Esophagus (tissue), 2 donors: ENCODE measurements around the gene FGD5. TPM values are rescaled to one million over a fixed set of nuclear protein-coding genes. Genes with fewer than 3 reads are reported as not detected.

ENCODE experiments used
- H3K27ac ChIP-seq, 2 donors: one replicate each; pipeline ENCODE4 v1.5.1; 2013; ENCODE audit warnings: low read depth in 2 of 2, mild to moderate bottlenecking in 2 of 2, inconsistent platforms in 1 of 2, low read length in 1 of 2, moderate library complexity in 1 of 2
- H3K27me3 ChIP-seq, 2 donors: one replicate each; pipeline ENCODE4 v1.6.1; 2013; ENCODE audit warnings: low read length in 2 of 2, control low read depth in 1 of 2, mild to moderate bottlenecking in 1 of 2; ENCODE audit not compliant: insufficient read depth in 2 of 2, control insufficient read depth in 1 of 2
- H3K36me3 ChIP-seq, 2 donors: one replicate each; pipeline ENCODE4 v1.6.1; 2013; ENCODE audit warnings: low read length in 1 of 2; ENCODE audit not compliant: control insufficient read depth in 2 of 2, insufficient read depth in 2 of 2
- H3K4me1 ChIP-seq, 2 donors: one replicate each; pipeline ENCODE4 v1.6.1; 2013; ENCODE audit warnings: low read length in 1 of 2; ENCODE audit not compliant: control insufficient read depth in 2 of 2, insufficient read depth in 2 of 2
- H3K4me3 ChIP-seq, 2 donors: one replicate each; pipeline ENCODE4 v1.5.1; 2013; ENCODE audit warnings: low read length in 2 of 2, mild to moderate bottlenecking in 2 of 2, low read depth in 1 of 2, moderate library complexity in 1 of 2
- H3K9me3 ChIP-seq, 2 donors: one replicate each; pipeline ENCODE4 v1.6.1; 2013; ENCODE audit warnings: mild to moderate bottlenecking in 2 of 2, low read depth in 1 of 2, low read length in 1 of 2, moderate library complexity in 1 of 2; ENCODE audit not compliant: control insufficient read depth in 2 of 2, insufficient read depth in 1 of 2
- WGBS, 2 donors: extraction: QIAGEN DNeasy Blood & Tissue Kit; methylation state at CpG; one replicate each; pipeline ENCODE4 v1.1.7; 2013; 5-methylcytosine and 5-hydroxymethylcytosine counted together
- polyA plus RNA-seq, 2 donors: library from polyadenylated mRNA; stranded (reverse); fragments of 200-250 nt; gene quantifications; one replicate each; pipeline ENCODE4 v1.2.3, GENCODE V29; 2013
- donor health status: healthy with polysubstance abuse.
- donor health status: Bipolar disorder and iron deficiency.

FGD5 gene
- polyA plus RNA-seq, 2 donors: 1.7 TPM

GRCh38 chr3:14879211-14879874 is 60.6 kb downstream of the FGD5 start:
- Histone ChIP-seq H3K9me3 (no peaks in the 10 kb centered on the region), H3K4me1 (peaks cover 0 to 6% of the 10 kb centered on the region in 2 donors), H3K27me3 (no peaks in the 10 kb centered on the region), H3K27ac (no peak overlapping the region), H3K36me3 (no peaks in the 10 kb centered on the region), H3K4me3 (no peak overlapping the region)
- 45 to 48% methylated on average over 12 of the region's 12 CpGs for WGBS, 2 donors

- WGBS, 2 donors: 72 to 77% methylated on average over 10 of the region's 10 CpGs
- H3K4me3 ChIP-seq: no peak overlapping the region
These were observed 61.8 kb downstream of the FGD5 start for GRCh38 chr3:14880447-14881106.

GRCh38 chr3:14883226-14883625 is 64.5 kb downstream of the FGD5 start:
- Histone ChIP-seq H3K9me3 (no peaks in the 10 kb centered on the region), H3K36me3 (no peaks in the 10 kb centered on the region), H3K27ac (no peak overlapping the region), H3K4me1 (no peaks in the 10 kb centered on the region), H3K27me3 (no peaks in the 10 kb centered on the region), H3K4me3 (no peak overlapping the region)
- 91 to 95% methylated on average over 5 of the region's 5 CpGs for WGBS, 2 donors

More at GRCh38 chr3:14880447-14881106, 61.8 kb downstream of the FGD5 start:
- Histone ChIP-seq H3K36me3 (no peaks in the 10 kb centered on the region), H3K9me3 (no peaks in the 10 kb centered on the region), H3K27ac (no peak overlapping the region), H3K4me1 (peaks cover 0 to 4% of the 10 kb centered on the region in 2 donors), H3K27me3 (no peaks in the 10 kb centered on the region)

GRCh38 chr3:14884665-14885064 is 65.9 kb downstream of the FGD5 start:
- no peaks in the 10 kb centered on the region for H3K4me1 ChIP-seq
- no peaks in the 10 kb centered on the region for H3K36me3 ChIP-seq
- H3K27ac ChIP-seq: no peak overlapping the region
- no peak overlapping the region for H3K4me3 ChIP-seq
- no peaks in the 10 kb centered on the region for H3K9me3 ChIP-seq
- 72 to 79% methylated on average over 11 of the region's 11 CpGs for WGBS, 2 donors
- no peaks in the 10 kb centered on the region for H3K27me3 ChIP-seq

- H3K36me3 ChIP-seq: no peaks in the 10 kb centered on the region
- no peaks in the 10 kb centered on the region for H3K27me3 ChIP-seq
- H3K9me3 ChIP-seq: no peaks in the 10 kb centered on the region
- H3K4me3 ChIP-seq: no peak overlapping the region
- 72 to 74% methylated on average over 13 of the region's 13 CpGs for WGBS, 2 donors
- H3K27ac ChIP-seq: no peak overlapping the region
- no peaks in the 10 kb centered on the region for H3K4me1 ChIP-seq
These were observed 66.5 kb downstream of the FGD5 start for GRCh38 chr3:14885307-14885706.

- H3K4me3 ChIP-seq: no peak overlapping the region
- WGBS, 2 donors: 91 to 99% methylated on average over 3 of the region's 3 CpGs
- H3K36me3 ChIP-seq: no peaks in the 10 kb centered on the region
- no peaks in the 10 kb centered on the region for H3K4me1 ChIP-seq
- H3K27ac ChIP-seq: no peak overlapping the region
- H3K9me3 ChIP-seq: no peaks in the 10 kb centered on the region
- H3K27me3 ChIP-seq: no peaks in the 10 kb centered on the region
These were observed 67.3 kb downstream of the FGD5 start for GRCh38 chr3:14886101-14886500.

GRCh38 chr3:14889205-14889604 is 70.4 kb downstream of the FGD5 start:
- H3K27me3 ChIP-seq: no peaks in the 10 kb centered on the region
- H3K36me3 ChIP-seq: no peaks in the 10 kb centered on the region
- no peaks in the 10 kb centered on the region for H3K9me3 ChIP-seq
- H3K4me3 ChIP-seq: no peak overlapping the region
- WGBS, 2 donors: 63 to 72% methylated on average over 7 of the region's 7 CpGs
- no peak overlapping the region for H3K27ac ChIP-seq
- no peaks in the 10 kb centered on the region for H3K4me1 ChIP-seq

GRCh38 chr3:14889943-14890342 is 71.2 kb downstream of the FGD5 start:
- H3K27me3 ChIP-seq: no peaks in the 10 kb centered on the region
- no peak overlapping the region for H3K4me3 ChIP-seq
- H3K9me3 ChIP-seq: no peaks in the 10 kb centered on the region
- no peaks in the 10 kb centered on the region for H3K4me1 ChIP-seq
- no peaks in the 10 kb centered on the region for H3K36me3 ChIP-seq
- no peak overlapping the region for H3K27ac ChIP-seq
- 84 to 89% methylated on average over 8 of the region's 8 CpGs for WGBS, 2 donors

- no peak overlapping the region for H3K27ac ChIP-seq
- no peaks in the 10 kb centered on the region for H3K4me1 ChIP-seq
- no peaks in the 10 kb centered on the region for H3K27me3 ChIP-seq
- H3K36me3 ChIP-seq: no peaks in the 10 kb centered on the region
- 51 to 59% methylated on average over 5 of the region's 5 CpGs for WGBS, 2 donors
- H3K4me3 ChIP-seq: no peak overlapping the region
- H3K9me3 ChIP-seq: no peaks in the 10 kb centered on the region
These were observed 71.7 kb downstream of the FGD5 start for GRCh38 chr3:14890476-14890875.
